Measurements from ENCODE around the gene METTL23. TPM values are rescaled to one million over a fixed set of nuclear protein-coding genes. Genes with fewer than 3 reads are reported as not detected.
"Not testable (repeated sequence)": the region's sequence is repeated elsewhere in the genome, so short reads cannot be mapped to it uniquely, and the experiment has no call there.

Gene METTL23
- total and polyA plus RNA-seq, 12 donors: 24.6 to 91.5 (median 42.0) TPM

DNA sequence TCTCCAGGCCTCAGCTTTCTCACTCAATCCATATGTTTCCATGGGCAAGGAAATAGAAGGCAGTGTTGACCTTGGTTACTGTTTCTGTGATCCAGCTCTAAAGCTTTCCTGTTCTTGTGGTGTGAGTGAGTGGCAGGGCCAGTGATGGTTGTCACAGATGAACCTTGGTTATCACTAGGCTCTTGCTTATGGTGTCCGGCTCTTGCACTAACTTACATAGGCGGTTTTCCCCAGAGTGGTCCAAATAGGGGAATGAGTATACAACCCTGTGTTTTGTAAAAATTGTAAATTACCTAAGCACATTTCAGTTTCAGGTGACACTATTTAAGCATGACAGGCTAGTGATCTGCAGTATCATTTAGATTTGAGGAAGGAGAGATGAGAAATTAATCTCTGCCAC, 18.1 kb downstream of the METTL23 start:
- no peak for DNase-seq
- H3K27ac ChIP-seq: no peak overlapping the region
- intact Hi-C loops (cut with DNase I): no loop called here
- H3K4me3 ChIP-seq: no peak overlapping the region
- TF ChIP-seq, protein P1, sequence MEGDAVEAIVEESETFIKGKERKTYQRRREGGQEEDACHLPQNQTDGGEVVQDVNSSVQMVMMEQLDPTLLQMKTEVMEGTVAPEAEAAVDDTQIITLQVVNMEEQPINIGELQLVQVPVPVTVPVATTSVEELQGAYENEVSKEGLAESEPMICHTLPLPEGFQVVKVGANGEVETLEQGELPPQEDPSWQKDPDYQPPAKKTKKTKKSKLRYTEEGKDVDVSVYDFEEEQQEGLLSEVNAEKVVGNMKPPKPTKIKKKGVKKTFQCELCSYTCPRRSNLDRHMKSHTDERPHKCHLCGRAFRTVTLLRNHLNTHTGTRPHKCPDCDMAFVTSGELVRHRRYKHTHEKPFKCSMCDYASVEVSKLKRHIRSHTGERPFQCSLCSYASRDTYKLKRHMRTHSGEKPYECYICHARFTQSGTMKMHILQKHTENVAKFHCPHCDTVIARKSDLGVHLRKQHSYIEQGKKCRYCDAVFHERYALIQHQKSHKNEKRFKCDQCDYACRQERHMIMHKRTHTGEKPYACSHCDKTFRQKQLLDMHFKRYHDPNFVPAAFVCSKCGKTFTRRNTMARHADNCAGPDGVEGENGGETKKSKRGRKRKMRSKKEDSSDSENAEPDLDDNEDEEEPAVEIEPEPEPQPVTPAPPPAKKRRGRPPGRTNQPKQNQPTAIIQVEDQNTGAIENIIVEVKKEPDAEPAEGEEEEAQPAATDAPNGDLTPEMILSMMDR (IDR thresholded peaks at IDR 0.05): no peak
- TF ChIP-seq POLR2A (IDR thresholded peaks at IDR 0.05): no peak
- no peaks in the 10 kb centered on the region for H3K9me3 ChIP-seq (replicated peaks in 1 of 3)
- peaks cover 0 to 49% of the 10 kb centered on the region in 2 donors for H3K36me3 ChIP-seq (replicated peaks in 1 of 2)
- WGBS, 4 donors: 67 to 100% (median 97%) methylated on average over 2 of the region's 2 CpGs
- H3K27me3 ChIP-seq: no peaks in the 10 kb centered on the region
- peaks cover 0 to 18% of the 10 kb centered on the region in 2 donors for H3K4me1 ChIP-seq (replicated peaks in 1 of 2)

DNA sequence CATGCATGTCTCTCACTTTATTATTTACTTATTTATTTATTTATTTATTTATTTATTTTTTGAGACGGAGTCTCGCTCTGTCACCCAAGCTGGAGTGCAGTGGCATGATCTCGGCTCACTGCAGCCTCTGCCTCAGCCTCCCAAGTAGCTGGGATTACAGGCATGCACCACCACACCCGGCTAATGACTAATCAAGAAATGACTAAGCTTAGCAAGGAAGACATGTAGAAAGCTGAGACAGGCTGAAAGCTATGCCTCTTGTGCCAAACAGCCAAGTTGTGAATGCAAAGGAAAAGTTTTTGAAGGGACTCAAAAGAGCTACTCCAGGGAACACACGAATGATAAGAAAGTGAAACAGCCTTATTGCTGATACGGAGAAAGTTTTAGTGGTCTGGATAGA, 19.1 kb downstream of the METTL23 start:
- H3K4me3 ChIP-seq; intact Hi-C loops (cut with DNase I); H3K27ac ChIP-seq; H3K9me3 ChIP-seq (replicated peaks in 1 of 3); DNase-seq; H3K4me1 ChIP-seq (replicated peaks in 1 of 2); H3K27me3 ChIP-seq: not testable (repeated sequence)
- H3K36me3 ChIP-seq (replicated peaks in 1 of 2): peaks cover 0 to 49% of the 10 kb centered on the region in 2 donors
- 95 to 99% (median 97%) methylated on average over 6 of the region's 6 CpGs for WGBS, 4 donors

DNA sequence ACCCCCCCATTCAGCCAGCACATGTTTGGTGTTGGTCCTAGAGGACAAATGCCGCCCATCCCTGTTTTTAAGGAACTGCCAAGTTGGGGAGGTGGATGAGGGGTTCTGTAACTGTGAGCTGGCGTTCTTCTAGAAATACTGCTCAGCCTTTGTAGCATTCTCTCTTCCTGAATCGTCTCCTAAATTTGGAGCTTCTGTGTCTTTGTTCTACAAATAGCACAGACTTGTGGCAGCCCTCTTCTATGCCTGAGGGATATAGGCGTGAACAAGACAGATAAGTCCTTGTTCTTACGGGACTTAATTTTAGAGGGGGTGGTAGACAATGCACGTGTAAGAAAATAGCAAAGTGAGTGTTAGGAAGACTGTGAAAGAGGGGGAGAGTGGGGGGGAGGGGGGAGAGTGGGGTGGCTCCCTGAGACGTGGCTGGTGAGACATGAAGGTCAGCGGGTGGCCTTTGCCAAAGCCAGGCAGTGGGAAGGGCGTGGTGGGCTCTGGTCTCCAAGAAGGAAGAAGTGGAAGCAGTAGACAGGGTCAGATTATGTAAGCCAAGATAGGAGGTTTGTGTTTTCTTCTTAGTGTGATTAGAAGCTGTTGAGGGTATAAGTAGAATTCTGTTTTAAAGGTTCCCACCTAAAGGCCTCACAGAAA, 21.2 kb downstream of the METTL23 start:
- no peak overlapping the region for H3K27ac ChIP-seq
- TF ChIP-seq, protein P1 (IDR thresholded peaks at IDR 0.05): no peak
- H3K4me1 ChIP-seq (replicated peaks in 1 of 2): no peaks in the 10 kb centered on the region
- H3K27me3 ChIP-seq: no peaks in the 10 kb centered on the region
- H3K9me3 ChIP-seq (replicated peaks in 1 of 3): no peaks in the 10 kb centered on the region
- WGBS, 4 donors: 75 to 82% (median 79%) methylated on average over 9 of the region's 9 CpGs
- intact Hi-C loops (cut with DNase I): no loop called here
- no peak overlapping the region for H3K4me3 ChIP-seq
- peak in 1 of 7 donors; percentile 45 for DNase-seq
- peaks cover 0 to 36% of the 10 kb centered on the region in 2 donors for H3K36me3 ChIP-seq (replicated peaks in 1 of 2)

DNA sequence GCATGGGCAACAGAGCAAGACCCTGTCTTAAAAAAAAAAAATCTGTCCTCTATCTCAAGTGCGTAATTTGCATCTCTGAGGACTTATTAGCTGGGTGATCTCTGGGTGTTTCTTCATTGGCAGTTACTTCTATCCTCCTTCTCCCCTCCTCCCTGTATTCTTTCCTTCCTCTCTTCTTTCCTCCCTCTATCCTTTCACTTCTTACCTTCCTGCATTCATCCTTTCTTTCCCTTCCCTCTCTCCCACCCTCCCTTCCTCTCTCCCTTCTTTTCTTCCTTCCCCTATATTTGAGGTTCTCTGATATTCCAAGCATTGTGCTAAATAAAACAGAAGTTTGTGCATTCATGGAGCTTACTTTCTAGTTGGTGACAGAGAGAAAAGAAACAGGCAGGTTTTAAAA, 22.0 kb downstream of the METTL23 start:
- Histone ChIP-seq H3K9me3 (replicated peaks in 1 of 3) (no peaks in the 10 kb centered on the region), H3K4me1 (replicated peaks in 1 of 2) (no peaks in the 10 kb centered on the region)

More for the DNA sequence above, 22.0 kb downstream of the METTL23 start:
- no peak for TF ChIP-seq POLR2A (IDR thresholded peaks at IDR 0.05)
- TF ChIP-seq, protein P1 (IDR thresholded peaks at IDR 0.05): no peak
- no peak for DNase-seq
- intact Hi-C loops (cut with DNase I): no loop called here
- no peaks in the 10 kb centered on the region for H3K27me3 ChIP-seq
- peaks cover 0 to 31% of the 10 kb centered on the region in 2 donors for H3K36me3 ChIP-seq (replicated peaks in 1 of 2)
- no peak overlapping the region for H3K27ac ChIP-seq
- H3K4me3 ChIP-seq: no peak overlapping the region
- 97 to 100% (median 98%) methylated on average over 1 of the region's 1 CpG for WGBS, 4 donors

Measured in adrenal gland (tissue), 12 donors.